ENCODE measurements around the gene CCDC179. TPM values are rescaled to one million over a fixed set of nuclear protein-coding genes. Genes with fewer than 3 reads are reported as not detected.

The CCDC179 gene
- total RNA-seq, 2 donors from 2014 or later, result not detected

GRCh38 chr11:22832315-22833015 is 27.8 kb downstream of the CCDC179 start:
- intact Hi-C loops (cut with DNase I), result no loop called here
- no peak for DNase-seq
- Histone ChIP-seq H3K36me3 (no peaks in the 10 kb centered on the region), H3K9me3 (no peaks in the 10 kb centered on the region), H3K4me3 (no peak overlapping the region), H3K4me1 (peaks cover 3% of the 10 kb centered on the region), H3K27ac (no peak overlapping the region), H3K27me3 (no peaks in the 10 kb centered on the region), H3K9ac (ENCODE audit: low read depth in 2 of 2, low read length in 2 of 2) (no peak overlapping the region)
- TF ChIP-seq CTCF (IDR thresholded peaks at IDR 0.05), result no peak

GRCh38 chr11:22830082-22830414 is 30.2 kb downstream of the CCDC179 start:
- Histone ChIP-seq H3K36me3 (no peaks in the 10 kb centered on the region), H3K27ac (no peak overlapping the region), H3K4me3 (no peak overlapping the region), H3K9ac (ENCODE audit: low read depth in 2 of 2, low read length in 2 of 2) (no peak overlapping the region), H3K27me3 (no peaks in the 10 kb centered on the region), H3K4me1 (peaks cover 3% of the 10 kb centered on the region), H3K9me3 (no peaks in the 10 kb centered on the region)
- TF ChIP-seq CTCF (IDR thresholded peaks at IDR 0.05), result no peak
- intact Hi-C loops (cut with DNase I), result no loop called here
- no peak for DNase-seq

GRCh38 chr11:22829231-22830081 is 30.8 kb downstream of the CCDC179 start, which contains the start of gene SVIP:
TSS of gene SVIP (minus strand) at chr11:22829801. CDS start at chr11:22829748, 53 bp downstream.
- peak within 1 kb of the TSS; percentile 73 to 74 for H3K9ac ChIP-seq (ENCODE audit: low read depth in 2 of 2, low read length in 2 of 2)
- DNase-seq, result peak; percentile 99
- peak within 1 kb of the TSS; percentile 89 for H3K27ac ChIP-seq
- TF ChIP-seq CTCF (IDR thresholded peaks at IDR 0.05), result peak; percentile 57
- H3K4me3 ChIP-seq, result peak within 1 kb of the TSS; percentile 77
- no peaks in the 10 kb centered on the region for H3K27me3 ChIP-seq
- H3K4me1 ChIP-seq, result peaks cover 3% of the 10 kb centered on the region
- H3K9me3 ChIP-seq, result no peaks in the 10 kb centered on the region
- no peaks in the 10 kb centered on the region for H3K36me3 ChIP-seq
- intact Hi-C loops (cut with DNase I), result no loop called here

GRCh38 chr11:22828373-22828772 is 31.9 kb downstream of the CCDC179 start:
- Histone ChIP-seq H3K9me3 (no peaks in the 10 kb centered on the region), H3K36me3 (no peaks in the 10 kb centered on the region), H3K4me3 (no peak overlapping the region), H3K9ac (ENCODE audit: low read depth in 2 of 2, low read length in 2 of 2) (no peak overlapping the region), H3K4me1 (peaks cover 3% of the 10 kb centered on the region), H3K27ac (peak overlapping the region; percentile 89), H3K27me3 (no peaks in the 10 kb centered on the region)
- intact Hi-C loops (cut with DNase I), result no loop called here
- DNase-seq, result no peak
- no peak for TF ChIP-seq CTCF (IDR thresholded peaks at IDR 0.05)

- Histone ChIP-seq H3K9me3 (no peaks in the 10 kb centered on the region), H3K9ac (ENCODE audit: low read depth in 2 of 2, low read length in 2 of 2) (no peak overlapping the region), H3K4me3 (no peak overlapping the region), H3K4me1 (no peaks in the 10 kb centered on the region), H3K27me3 (no peaks in the 10 kb centered on the region), H3K27ac (no peak overlapping the region), H3K36me3 (no peaks in the 10 kb centered on the region)
- no peak for DNase-seq
- intact Hi-C loops (cut with DNase I), result no loop called here
- no peak for TF ChIP-seq CTCF (IDR thresholded peaks at IDR 0.05)
These were observed 38.1 kb downstream of the CCDC179 start for GRCh38 chr11:22822203-22822602.
